Measurements from ENCODE around the gene GIGYF1.
"Not testable (repeated sequence)": the region's sequence is repeated elsewhere in the genome, so short reads cannot be mapped to it uniquely, and the experiment has no call there.

The GIGYF1 gene

GRCh38 chr7:100706672-100707311, 12.7 kb upstream of the GIGYF1 start:
- no peak for FAIRE-seq

DNA sequence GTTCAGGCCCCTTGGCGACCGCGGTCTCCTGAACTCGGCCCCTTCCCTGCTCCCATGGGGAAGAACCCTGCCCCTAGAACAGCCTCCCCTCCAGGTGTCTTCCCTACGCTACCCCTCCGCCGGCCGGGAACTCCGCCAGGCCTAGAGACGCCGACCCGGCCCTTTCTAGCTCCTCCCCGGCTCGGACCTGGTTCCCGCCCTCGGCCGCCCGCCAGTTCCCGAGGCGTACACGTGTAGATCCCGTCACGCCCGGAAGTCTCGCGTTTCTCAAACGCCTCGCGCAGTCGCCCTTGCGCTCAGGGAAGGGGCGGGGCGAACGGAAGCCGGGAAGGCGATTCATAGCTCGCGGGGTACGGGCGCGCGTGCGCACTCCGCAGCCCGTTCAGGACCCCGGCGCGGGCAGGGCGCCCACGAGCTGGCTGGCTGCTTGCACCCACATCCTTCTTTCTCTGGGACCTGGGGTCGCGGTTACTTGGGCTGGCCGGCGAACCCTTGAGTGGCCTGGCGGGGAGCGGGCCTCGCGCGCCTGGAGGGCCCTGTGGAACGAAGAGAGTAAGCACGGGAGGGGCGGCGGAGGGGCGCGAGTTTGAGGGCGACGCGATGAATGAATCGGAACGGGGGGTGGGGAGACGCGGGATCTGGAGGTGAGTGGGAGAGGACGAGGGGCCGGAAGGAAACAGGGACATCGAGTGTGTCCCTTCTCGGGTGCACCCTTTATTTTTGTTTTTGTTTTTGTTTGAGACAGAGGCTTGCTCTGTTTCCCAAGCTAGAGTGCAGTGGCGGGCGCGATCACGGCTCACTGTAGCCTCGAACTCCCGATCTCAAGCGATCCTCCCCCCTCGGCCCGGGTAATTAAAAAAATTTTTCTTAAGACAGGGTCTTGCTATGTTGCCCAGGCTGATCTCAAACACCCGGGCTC, 12.0 kb upstream of the GIGYF1 start, which contains the start of gene POP7:
TSS of gene POP7 (plus strand) at position 369 of the 919 bp plus-strand sequence. CDS start 710 bp downstream, outside the sequence.
- FAIRE-seq = peak; percentile 98

GRCh38 chr7:100705320-100705752, 11.3 kb upstream of the GIGYF1 start:
- no peak for FAIRE-seq

DNA sequence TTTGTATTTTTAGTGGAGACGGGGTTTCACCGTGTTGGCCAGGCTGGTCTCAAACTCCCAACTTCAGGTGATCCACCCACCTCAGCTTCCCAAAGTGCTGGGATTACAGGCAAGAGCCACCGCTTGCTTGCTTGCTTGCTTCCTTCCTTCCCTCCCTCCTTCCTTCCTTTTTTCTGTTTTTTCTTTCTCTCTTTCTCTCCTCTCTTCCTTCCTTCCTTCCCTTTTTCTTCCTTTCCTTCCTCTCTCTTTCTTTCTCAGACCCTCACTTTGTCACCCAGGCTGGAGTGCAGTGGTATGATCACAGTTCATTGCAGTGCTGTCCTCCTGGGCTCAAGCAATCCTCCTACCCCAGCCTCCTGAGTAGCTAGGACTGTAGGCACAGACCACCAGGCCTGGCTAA, 7.0 kb upstream of the GIGYF1 start:
- FAIRE-seq = not testable (repeated sequence)

DNA sequence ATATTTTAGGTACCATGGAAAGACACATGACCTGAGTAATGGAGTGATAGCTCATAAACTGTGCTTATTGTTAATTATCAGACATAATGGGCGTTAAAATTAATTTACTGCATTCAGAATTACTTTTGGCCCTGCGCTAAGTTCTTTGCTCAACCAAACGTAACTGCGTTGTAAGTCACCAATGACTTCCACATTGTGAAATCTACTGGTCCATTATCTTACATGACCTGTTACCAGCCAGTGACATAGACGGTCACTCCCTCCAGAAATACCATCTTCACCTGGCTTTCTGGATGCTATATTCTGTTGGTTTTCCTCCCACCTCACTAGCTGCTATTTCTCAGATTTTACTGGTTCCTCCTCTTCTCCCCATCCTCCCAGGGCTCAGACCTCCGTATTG, 5.0 kb upstream of the GIGYF1 start:
- FAIRE-seq = no peak

DNA sequence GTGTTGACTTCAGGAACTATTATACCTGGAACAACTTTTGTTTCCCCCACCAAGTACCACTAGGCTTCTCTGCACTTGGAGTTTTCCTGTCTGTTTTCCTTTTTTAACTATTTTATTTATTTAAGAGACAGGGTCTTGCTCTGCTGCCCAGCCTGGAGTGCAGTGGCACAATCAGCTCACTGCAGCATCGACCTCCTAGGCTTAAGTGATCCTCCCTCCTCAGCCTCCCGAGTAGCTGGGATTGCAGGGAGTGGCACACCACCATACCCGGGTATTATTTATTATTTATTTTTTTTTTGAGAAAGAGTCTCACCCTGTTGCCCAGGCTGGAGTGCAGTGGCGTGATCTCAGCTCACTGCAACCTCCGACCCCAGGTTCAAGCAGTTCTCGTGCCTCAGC, 2.1 kb upstream of the GIGYF1 start:
- no peak for FAIRE-seq

DNA sequence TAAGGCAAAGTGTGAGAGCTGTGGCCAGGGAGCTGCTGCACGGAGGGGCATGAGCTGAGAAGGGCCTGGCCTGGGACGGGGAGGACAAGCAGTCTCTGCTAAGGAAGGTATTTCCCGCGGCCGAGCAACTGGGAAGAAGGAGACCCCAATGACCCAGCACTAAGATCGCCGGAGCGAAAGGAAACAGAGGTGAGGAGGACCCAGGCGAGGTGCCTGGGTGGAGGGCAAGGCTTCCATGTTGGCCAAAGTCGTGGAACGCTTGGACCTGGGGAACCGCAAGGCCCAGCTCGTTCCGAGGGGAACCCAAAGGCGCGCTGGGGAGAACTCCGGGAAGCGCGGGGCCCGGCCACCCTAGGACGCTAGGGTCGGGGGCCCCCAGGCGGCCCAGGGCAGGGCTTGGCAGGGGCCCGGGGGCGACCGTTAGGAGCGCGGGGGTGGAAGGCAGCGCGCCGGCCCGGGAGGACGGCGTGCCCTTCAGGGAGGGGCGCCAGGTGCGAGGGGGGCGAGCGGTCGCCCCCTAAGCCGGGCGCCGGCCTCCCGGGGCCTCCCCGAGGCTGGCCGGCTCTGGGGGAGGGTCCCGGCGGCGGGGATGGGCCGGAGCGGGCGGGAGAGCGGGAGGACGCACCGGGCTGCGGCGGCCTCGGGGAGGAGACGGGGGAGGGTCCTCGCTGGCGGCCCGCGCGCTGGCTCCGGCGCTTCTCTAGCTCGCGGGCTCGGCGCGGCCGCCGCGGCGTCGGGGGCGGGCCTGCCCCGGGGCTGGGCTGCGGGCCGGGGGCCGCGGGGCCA, 545 bp downstream of the GIGYF1 start:
- FAIRE-seq = no peak

- FAIRE-seq = no peak
Observed at GRCh38 chr7:100692578-100692961, 1.5 kb downstream of the GIGYF1 start.

DNA sequence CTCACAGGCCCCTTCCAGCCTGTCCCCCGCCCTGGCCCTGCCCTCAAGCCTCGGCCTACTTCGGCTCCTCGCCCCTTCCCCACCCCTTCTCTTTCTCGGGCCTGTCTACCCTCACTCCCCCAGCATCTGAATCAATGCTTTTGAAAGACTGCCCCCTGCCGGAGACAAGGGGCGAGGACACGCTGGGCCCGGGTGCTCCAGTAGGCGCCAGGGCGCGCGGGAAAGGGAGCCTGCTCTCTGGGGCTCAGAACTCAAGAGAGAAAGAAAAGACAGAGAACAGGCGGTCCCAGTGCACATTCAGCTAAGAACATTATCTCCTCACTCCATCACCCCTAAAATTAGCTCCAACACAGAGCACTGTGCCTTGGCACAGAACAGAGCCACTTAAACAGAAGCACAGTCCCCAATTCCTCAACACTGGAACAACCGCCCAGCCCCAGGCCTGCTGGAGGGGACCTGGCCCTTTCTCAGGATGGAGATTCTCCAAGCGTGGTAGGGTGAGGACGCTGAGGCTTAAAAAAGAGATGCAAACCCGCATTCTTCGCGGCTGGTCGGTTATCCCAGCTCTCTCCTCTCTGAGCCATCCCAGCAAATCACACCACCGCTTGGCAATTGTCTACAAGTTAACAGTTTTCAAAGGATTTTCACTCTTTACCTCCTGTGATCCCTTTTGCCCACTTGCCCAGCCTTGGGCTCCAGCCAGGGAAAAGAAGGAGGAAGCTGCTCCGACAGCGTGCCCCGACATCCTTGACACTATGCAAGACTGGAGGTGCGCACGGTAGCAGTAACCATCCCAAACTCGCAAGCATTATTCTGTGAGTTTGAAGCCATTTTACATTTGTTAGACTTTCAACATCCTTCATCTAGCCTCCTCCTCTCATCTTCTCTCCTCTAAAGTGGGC, 2.1 kb downstream of the GIGYF1 start:
- FAIRE-seq = peak; percentile 81

- no peak for FAIRE-seq
Observed at GRCh38 chr7:100689230-100690135, 4.6 kb downstream of the GIGYF1 start.

DNA sequence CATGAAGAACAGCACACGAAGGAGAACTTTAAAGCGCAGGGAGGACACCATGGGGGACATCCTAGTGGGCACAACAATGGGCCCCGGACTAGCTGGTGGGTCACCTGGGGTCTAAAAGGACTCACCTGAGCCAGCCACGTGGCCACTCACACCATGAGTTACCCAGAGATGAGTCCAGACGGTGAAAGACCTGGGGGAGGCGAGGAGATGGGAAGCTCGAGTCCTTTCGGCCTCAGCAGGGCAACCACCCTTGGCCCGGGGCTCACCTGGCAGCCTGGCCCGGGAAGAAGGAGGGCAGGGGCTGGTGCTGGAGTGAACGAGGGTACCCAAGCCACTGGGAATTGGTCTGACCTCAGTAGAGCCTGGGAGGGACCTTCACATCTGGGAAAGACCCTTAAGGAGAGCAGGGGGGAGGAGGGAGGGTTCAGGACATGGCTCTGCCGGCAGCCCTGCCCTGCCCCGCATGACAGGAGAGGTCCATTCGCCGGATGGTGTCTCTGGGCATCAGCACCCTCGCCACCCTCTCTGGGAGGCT, 5.7 kb downstream of the GIGYF1 start:
- FAIRE-seq = no peak

DNA sequence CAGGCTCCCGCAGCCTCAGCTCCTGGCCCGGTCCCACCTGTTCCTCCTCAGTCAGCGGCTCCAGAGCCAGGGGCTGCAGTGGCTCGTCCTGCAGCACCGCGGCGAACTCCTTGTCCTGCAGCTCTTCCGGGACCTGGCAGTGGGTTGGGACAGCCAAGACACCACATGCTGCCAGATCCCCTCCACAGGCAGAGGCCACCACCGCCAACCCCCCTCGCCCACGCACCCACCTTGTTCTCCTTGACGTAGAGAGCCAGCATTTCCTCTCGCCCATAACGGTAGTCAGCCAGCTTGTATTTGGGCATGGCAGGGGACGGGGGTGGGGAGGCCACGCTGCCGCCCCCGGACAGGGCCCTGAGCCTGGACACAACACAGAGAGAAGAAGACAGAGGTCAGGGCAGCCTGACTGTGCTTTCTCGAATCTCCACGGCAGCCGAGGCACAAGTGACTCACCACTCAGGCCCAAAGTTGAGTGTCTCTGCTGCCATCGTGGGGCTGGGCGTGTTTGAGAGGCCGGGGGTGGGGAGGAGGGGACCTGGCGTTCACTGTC, 6.2 kb downstream of the GIGYF1 start:
- no peak for FAIRE-seq

DNA sequence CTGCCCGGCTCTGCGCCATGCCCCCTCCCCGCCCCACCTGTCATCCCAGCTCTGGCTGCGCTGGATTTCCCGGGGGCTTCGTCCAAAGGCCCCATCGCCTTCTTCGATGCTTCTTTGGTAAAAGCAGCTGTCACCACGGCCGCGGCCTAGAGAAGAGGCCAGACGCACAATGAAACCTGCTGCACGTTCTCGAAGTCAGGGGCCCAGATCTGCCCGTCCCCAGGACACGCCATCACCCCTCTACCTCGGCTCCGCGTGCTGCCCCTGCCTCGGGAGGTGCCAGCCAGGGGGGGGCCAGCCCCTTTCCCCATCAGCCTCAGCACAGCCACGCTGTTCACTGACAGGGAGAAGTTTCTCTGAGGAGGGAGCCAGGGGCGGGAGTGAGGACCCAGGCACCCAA, 6.8 kb downstream of the GIGYF1 start:
- no peak for FAIRE-seq

- FAIRE-seq = no peak
Observed at GRCh38 chr7:100686822-100687211, 7.2 kb downstream of the GIGYF1 start.

DNA sequence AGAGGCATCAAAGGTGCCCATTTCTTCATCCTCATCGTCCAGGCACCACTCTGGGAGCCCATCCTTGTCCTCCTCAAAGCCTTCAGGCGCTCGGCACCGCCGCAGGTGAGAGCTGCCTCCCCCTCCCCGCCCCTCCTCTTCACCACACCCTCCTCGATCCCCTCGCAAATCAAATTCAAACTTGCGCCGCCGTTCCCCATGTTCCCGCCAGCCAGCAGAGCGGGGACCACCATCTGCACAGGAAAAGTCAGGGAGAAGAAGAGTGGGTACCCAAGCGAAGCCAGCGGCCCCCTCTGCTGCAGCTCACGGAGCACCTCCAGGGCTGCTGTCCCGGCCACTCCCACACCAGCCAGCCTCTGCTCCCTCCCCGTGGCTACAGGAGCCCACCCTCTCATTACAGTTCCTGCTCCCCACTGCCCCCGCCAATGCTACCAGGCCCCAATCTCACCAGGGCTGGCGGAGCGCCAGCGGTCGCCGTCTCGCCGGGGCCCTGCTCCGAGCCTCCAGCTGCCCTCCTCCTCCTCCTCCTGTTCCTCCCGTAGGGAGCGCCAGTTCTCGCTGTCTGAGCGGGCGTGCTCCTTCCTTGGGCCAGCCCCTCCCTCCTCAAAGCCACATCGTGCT, 7.7 kb downstream of the GIGYF1 start:
- FAIRE-seq = no peak

GRCh38 chr7:100685631-100686145, 8.4 kb downstream of the GIGYF1 start:
- FAIRE-seq = no peak

DNA sequence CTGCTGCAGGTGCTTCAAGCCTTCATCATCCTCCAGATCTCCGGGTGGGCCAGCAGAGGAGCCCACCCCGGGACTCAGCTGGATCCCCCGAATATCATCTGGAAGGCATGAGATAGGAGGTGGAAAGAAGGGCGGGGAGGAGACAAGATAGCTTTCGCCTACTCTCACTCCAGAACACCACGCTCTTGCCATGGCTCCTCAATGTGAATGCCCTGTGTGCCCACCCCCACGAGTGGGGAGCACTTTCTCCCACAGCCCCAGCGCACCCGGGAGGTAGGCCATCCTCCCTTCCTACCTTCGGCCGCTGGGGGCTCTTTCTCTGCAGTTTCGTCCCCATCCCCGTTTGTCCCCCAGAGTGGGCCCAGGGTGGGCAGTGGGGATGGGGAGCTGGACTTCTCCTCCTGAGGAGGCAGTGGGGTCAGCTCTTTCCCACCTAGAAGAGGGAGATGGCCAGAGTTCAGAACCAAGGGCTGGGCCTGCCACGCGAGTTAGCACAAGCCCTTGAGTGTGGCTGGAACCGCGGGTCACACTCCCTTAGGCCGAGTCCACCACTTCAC, 8.9 kb downstream of the GIGYF1 start:
- no peak for FAIRE-seq

GRCh38 chr7:100684534-100685042, 9.5 kb downstream of the GIGYF1 start:
- FAIRE-seq = no peak
